ENCODE measurements around the gene KRT7.

The KRT7 gene

GRCh38 chr12:52232674-52233461, at the start of gene KRT7:
Gene KRT7 (plus strand): TSS chr12:52233243. CDS start chr12:52233297, 54 bp downstream.
- no peaks in the 10 kb centered on the region for H3K4me1 ChIP-seq (ENCODE audit: insufficient read depth, low read length)
- no peaks in the 10 kb centered on the region for H3K36me3 ChIP-seq (ENCODE audit: insufficient read depth, low read length)
- H3K27ac ChIP-seq (ENCODE audit: low read depth, low read length): no peak within 1 kb of the TSS
- peaks cover 5 to 27% of the 10 kb centered on the region in 2 donors for H3K27me3 ChIP-seq (ENCODE audit: control insufficient read depth in 1 of 2, insufficient read depth in 2 of 2, low read length in 2 of 2)
- H3K9me3 ChIP-seq (ENCODE audit: low read length): no peaks in the 10 kb centered on the region
- H3K4me3 ChIP-seq (ENCODE audit: low read depth in 1 of 2, low read length in 2 of 2): no peak within 1 kb of the TSS
- no peak within 1 kb of the TSS for H3K9ac ChIP-seq (ENCODE audit: low read length)

GRCh38 chr12:52183544-52183910, 49.5 kb upstream of the KRT7 start:
- H3K27ac ChIP-seq (ENCODE audit: low read depth, low read length): no peak overlapping the region
- H3K4me3 ChIP-seq (ENCODE audit: low read depth in 1 of 2, low read length in 2 of 2): no peak overlapping the region
- H3K4me1 ChIP-seq (ENCODE audit: insufficient read depth, low read length): peaks cover 14% of the 10 kb centered on the region
- H3K27me3 ChIP-seq (ENCODE audit: control insufficient read depth in 1 of 2, insufficient read depth in 2 of 2, low read length in 2 of 2): no peaks in the 10 kb centered on the region
- H3K36me3 ChIP-seq (ENCODE audit: insufficient read depth, low read length): no peaks in the 10 kb centered on the region
- no peaks in the 10 kb centered on the region for H3K9me3 ChIP-seq (ENCODE audit: low read length)
- no peak overlapping the region for H3K9ac ChIP-seq (ENCODE audit: low read length)

GRCh38 chr12:52183971-52184370, 49.1 kb upstream of the KRT7 start:
- H3K27me3 ChIP-seq (ENCODE audit: control insufficient read depth in 1 of 2, insufficient read depth in 2 of 2, low read length in 2 of 2): no peaks in the 10 kb centered on the region
- H3K27ac ChIP-seq (ENCODE audit: low read depth, low read length): no peak overlapping the region
- no peak overlapping the region for H3K4me3 ChIP-seq (ENCODE audit: low read depth in 1 of 2, low read length in 2 of 2)
- H3K36me3 ChIP-seq (ENCODE audit: insufficient read depth, low read length): no peaks in the 10 kb centered on the region
- no peak overlapping the region for H3K9ac ChIP-seq (ENCODE audit: low read length)
- no peaks in the 10 kb centered on the region for H3K9me3 ChIP-seq (ENCODE audit: low read length)
- peaks cover 14% of the 10 kb centered on the region for H3K4me1 ChIP-seq (ENCODE audit: insufficient read depth, low read length)

- H3K4me3 ChIP-seq (ENCODE audit: low read depth in 1 of 2, low read length in 2 of 2): no peak overlapping the region
- H3K9ac ChIP-seq (ENCODE audit: low read length): no peak overlapping the region
- no peaks in the 10 kb centered on the region for H3K36me3 ChIP-seq (ENCODE audit: insufficient read depth, low read length)
- H3K27ac ChIP-seq (ENCODE audit: low read depth, low read length): no peak overlapping the region
- H3K27me3 ChIP-seq (ENCODE audit: control insufficient read depth in 1 of 2, insufficient read depth in 2 of 2, low read length in 2 of 2): no peaks in the 10 kb centered on the region
- H3K4me1 ChIP-seq (ENCODE audit: insufficient read depth, low read length): peaks cover 14% of the 10 kb centered on the region
- no peaks in the 10 kb centered on the region for H3K9me3 ChIP-seq (ENCODE audit: low read length)
Measured at GRCh38 chr12:52184813-52185212, 48.2 kb upstream of the KRT7 start.

GRCh38 chr12:52185400-52185967, 47.6 kb upstream of the KRT7 start:
- Histone ChIP-seq H3K27ac (ENCODE audit: low read depth, low read length) (no peak overlapping the region), H3K27me3 (ENCODE audit: control insufficient read depth in 1 of 2, insufficient read depth in 2 of 2, low read length in 2 of 2) (no peaks in the 10 kb centered on the region), H3K36me3 (ENCODE audit: insufficient read depth, low read length) (no peaks in the 10 kb centered on the region), H3K9me3 (ENCODE audit: low read length) (no peaks in the 10 kb centered on the region), H3K4me1 (ENCODE audit: insufficient read depth, low read length) (peaks cover 14% of the 10 kb centered on the region), H3K4me3 (ENCODE audit: low read depth in 1 of 2, low read length in 2 of 2) (no peak overlapping the region), H3K9ac (ENCODE audit: low read length) (no peak overlapping the region)

GRCh38 chr12:52186118-52186840, 46.8 kb upstream of the KRT7 start:
- no peaks in the 10 kb centered on the region for H3K9me3 ChIP-seq (ENCODE audit: low read length)
- H3K27me3 ChIP-seq (ENCODE audit: control insufficient read depth in 1 of 2, insufficient read depth in 2 of 2, low read length in 2 of 2): no peaks in the 10 kb centered on the region
- no peaks in the 10 kb centered on the region for H3K36me3 ChIP-seq (ENCODE audit: insufficient read depth, low read length)
- no peak overlapping the region for H3K9ac ChIP-seq (ENCODE audit: low read length)
- H3K4me3 ChIP-seq (ENCODE audit: low read depth in 1 of 2, low read length in 2 of 2): no peak overlapping the region
- H3K27ac ChIP-seq (ENCODE audit: low read depth, low read length): no peak overlapping the region
- H3K4me1 ChIP-seq (ENCODE audit: insufficient read depth, low read length): peaks cover 16% of the 10 kb centered on the region

GRCh38 chr12:52187206-52187605, 45.8 kb upstream of the KRT7 start:
- H3K27ac ChIP-seq (ENCODE audit: low read depth, low read length): no peak overlapping the region
- no peak overlapping the region for H3K4me3 ChIP-seq (ENCODE audit: low read depth in 1 of 2, low read length in 2 of 2)
- no peaks in the 10 kb centered on the region for H3K36me3 ChIP-seq (ENCODE audit: insufficient read depth, low read length)
- H3K27me3 ChIP-seq (ENCODE audit: control insufficient read depth in 1 of 2, insufficient read depth in 2 of 2, low read length in 2 of 2): no peaks in the 10 kb centered on the region
- no peaks in the 10 kb centered on the region for H3K9me3 ChIP-seq (ENCODE audit: low read length)
- peaks cover 26% of the 10 kb centered on the region for H3K4me1 ChIP-seq (ENCODE audit: insufficient read depth, low read length)
- no peak overlapping the region for H3K9ac ChIP-seq (ENCODE audit: low read length)

- Histone ChIP-seq H3K4me1 (ENCODE audit: insufficient read depth, low read length) (peaks cover 30% of the 10 kb centered on the region), H3K27ac (ENCODE audit: low read depth, low read length) (no peak overlapping the region), H3K27me3 (ENCODE audit: control insufficient read depth in 1 of 2, insufficient read depth in 2 of 2, low read length in 2 of 2) (no peaks in the 10 kb centered on the region), H3K36me3 (ENCODE audit: insufficient read depth, low read length) (no peaks in the 10 kb centered on the region), H3K9ac (ENCODE audit: low read length) (no peak overlapping the region), H3K4me3 (ENCODE audit: low read depth in 1 of 2, low read length in 2 of 2) (no peak overlapping the region), H3K9me3 (ENCODE audit: low read length) (no peaks in the 10 kb centered on the region)
Measured at GRCh38 chr12:52187640-52188039, 45.4 kb upstream of the KRT7 start.

- H3K4me3 ChIP-seq (ENCODE audit: low read depth in 1 of 2, low read length in 2 of 2): no peak overlapping the region
- peaks cover 40% of the 10 kb centered on the region for H3K4me1 ChIP-seq (ENCODE audit: insufficient read depth, low read length)
- H3K9ac ChIP-seq (ENCODE audit: low read length): no peak overlapping the region
- no peak overlapping the region for H3K27ac ChIP-seq (ENCODE audit: low read depth, low read length)
- H3K9me3 ChIP-seq (ENCODE audit: low read length): no peaks in the 10 kb centered on the region
- no peaks in the 10 kb centered on the region for H3K27me3 ChIP-seq (ENCODE audit: control insufficient read depth in 1 of 2, insufficient read depth in 2 of 2, low read length in 2 of 2)
- H3K36me3 ChIP-seq (ENCODE audit: insufficient read depth, low read length): no peaks in the 10 kb centered on the region
Measured at GRCh38 chr12:52188658-52189057, 44.4 kb upstream of the KRT7 start.

- no peaks in the 10 kb centered on the region for H3K9me3 ChIP-seq (ENCODE audit: low read length)
- H3K4me3 ChIP-seq (ENCODE audit: low read depth in 1 of 2, low read length in 2 of 2): no peak overlapping the region
- no peaks in the 10 kb centered on the region for H3K36me3 ChIP-seq (ENCODE audit: insufficient read depth, low read length)
- no peak overlapping the region for H3K9ac ChIP-seq (ENCODE audit: low read length)
- H3K27me3 ChIP-seq (ENCODE audit: control insufficient read depth in 1 of 2, insufficient read depth in 2 of 2, low read length in 2 of 2): no peaks in the 10 kb centered on the region
- H3K27ac ChIP-seq (ENCODE audit: low read depth, low read length): no peak overlapping the region
- H3K4me1 ChIP-seq (ENCODE audit: insufficient read depth, low read length): peaks cover 49% of the 10 kb centered on the region
Measured at GRCh38 chr12:52189376-52190174, 43.5 kb upstream of the KRT7 start.

Data from muscle layer of colon (tissue), 2 donors.